GM21423 (cell line): ENCODE results near the gene LANCL2.

Source experiments
- ATAC-seq: cut with Tn5 transposase; IDR thresholded peaks from one replicate; pipeline ENCODE4 v1.9.1; 2021; ENCODE audit warnings: mild to moderate bottlenecking, moderate library complexity; ENCODE audit not compliant: unreplicated experiment

The LANCL2 gene

DNA sequence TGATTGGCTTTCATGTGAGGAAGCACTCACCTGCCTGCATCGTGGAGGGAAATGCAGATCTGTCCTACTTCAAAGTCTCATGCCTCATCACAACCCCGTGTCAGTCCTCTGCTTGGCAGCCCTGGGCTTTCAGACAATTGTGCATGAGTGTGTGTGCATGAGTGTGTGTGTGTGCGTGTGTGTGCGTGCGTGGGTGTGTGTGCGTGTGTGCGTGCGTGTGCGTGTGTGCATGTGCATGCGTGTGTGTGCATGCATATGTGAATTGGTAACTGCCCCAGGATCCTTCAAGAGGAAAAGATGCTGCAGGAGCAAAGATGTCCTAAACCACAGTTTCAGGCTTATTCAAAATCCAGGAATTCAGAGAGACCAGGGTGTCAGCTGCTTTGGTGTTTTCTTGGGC is 71.3 kb downstream of the LANCL2 start:
- no peak for ATAC-seq

- ATAC-seq: no peak
Measured at GRCh38 chr7:55437375-55437774, 72.2 kb downstream of the LANCL2 start.

- ATAC-seq: no peak
Measured at GRCh38 chr7:55438085-55438756, 73.1 kb downstream of the LANCL2 start.

GRCh38 chr7:55438757-55439525 is 73.8 kb downstream of the LANCL2 start:
- no peak for ATAC-seq

GRCh38 chr7:55439627-55440026 is 74.5 kb downstream of the LANCL2 start:
- ATAC-seq: no peak

DNA sequence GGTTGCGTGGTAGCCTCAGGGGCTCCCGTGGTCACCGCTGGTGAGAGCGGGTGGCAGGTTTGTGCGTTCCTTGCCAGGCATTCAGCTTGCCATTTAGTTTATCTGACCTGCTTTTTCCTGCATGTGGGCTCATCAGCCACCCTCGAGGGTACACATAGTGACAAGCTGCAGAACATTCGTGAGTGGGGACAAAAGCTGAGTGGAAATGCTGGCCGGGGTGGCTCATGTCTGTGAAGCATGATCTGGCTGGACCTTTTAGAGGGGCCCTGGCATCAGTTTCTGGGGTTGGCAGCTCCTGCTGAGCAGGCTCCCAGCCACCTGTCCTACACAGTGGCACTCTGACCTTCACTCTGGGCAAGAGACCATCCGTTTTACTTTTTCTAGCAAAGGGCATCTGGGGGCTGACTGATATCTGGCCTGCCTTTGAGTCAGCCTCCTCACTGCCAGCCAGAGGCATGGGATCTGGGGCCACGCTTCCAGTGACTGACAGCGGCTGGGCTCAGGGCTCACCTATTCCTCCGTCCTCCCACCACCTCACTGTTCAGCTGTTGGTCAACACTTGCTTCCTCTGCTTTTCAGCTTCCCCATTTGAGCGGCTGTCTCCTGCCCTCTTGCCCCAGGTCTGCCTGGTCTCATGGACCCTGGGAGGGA is 75.0 kb downstream of the LANCL2 start:
- ATAC-seq: no peak

GRCh38 chr7:55441002-55441401 is 75.9 kb downstream of the LANCL2 start:
- no peak for ATAC-seq

- ATAC-seq: no peak
Measured at GRCh38 chr7:55441774-55442522, 76.8 kb downstream of the LANCL2 start.

- no peak for ATAC-seq
Measured at GRCh38 chr7:55444786-55445185, 79.6 kb downstream of the LANCL2 start.

GRCh38 chr7:55448526-55448925 is 83.4 kb downstream of the LANCL2 start:
- ATAC-seq: no peak

DNA sequence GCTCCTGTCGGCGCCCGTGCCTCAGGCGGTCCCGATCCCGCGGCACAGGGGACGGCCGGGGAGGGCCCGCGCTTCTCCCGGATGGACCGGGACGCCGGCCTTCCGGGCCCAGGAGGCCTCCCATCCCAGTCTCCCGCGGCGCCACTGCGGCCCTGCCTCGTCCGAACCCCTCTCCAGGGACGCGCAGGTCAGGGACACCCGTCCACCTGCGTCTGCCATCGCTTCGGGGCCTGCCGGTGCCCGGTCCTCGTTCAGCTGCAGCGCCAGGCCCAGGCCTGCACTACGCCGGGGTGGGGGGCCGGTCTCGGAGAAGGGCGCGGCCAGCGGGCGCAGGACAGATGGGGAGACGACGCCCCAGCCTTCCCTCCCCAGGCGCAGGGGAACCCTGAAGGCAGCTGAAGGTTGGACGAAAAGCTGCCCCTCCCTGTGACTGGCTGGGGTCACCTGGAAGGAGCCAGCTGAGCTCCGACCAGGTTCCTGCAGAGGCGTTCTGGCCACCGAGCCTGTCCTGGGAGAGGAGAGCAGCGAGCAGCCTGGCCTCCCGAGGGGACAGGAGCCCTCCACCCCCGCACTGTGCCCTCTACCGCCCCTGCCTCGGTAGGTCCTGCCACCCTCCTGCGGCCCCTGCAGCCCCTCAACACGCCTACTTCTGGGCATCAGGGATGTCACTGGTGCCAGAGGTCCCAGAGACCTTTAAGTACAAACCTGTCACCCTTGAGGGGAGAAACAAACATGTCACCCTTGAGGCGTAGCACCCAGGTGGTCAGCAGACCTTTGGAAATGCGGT is 84.3 kb downstream of the LANCL2 start:
- ATAC-seq: no peak

- ATAC-seq: no peak
Measured at GRCh38 chr7:55449992-55450535, 84.9 kb downstream of the LANCL2 start.

DNA sequence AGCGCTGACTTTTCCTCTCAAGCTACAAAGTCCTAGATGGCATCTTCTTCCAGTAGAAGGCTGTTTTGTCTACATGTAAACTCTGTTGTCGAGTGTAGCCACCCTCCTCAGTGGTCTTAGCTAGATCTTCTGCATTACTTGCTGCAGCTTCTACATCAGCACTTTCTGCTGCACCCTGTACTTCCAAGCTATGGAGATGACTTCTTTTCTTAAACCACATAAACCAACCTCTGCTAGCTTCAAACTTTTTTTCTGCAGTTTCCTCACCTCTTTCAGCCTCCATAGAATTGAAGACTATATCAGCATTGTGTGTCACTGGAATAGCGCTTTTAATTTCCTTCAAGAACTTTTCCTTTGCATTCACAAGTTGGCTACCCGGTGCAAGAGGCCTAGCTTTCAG is 87.8 kb downstream of the LANCL2 start:
- no peak for ATAC-seq

- no peak for ATAC-seq
Measured at GRCh38 chr7:55457801-55458200, 92.7 kb downstream of the LANCL2 start.

- no peak for ATAC-seq
Measured at GRCh38 chr7:55458351-55458750, 93.2 kb downstream of the LANCL2 start.

DNA sequence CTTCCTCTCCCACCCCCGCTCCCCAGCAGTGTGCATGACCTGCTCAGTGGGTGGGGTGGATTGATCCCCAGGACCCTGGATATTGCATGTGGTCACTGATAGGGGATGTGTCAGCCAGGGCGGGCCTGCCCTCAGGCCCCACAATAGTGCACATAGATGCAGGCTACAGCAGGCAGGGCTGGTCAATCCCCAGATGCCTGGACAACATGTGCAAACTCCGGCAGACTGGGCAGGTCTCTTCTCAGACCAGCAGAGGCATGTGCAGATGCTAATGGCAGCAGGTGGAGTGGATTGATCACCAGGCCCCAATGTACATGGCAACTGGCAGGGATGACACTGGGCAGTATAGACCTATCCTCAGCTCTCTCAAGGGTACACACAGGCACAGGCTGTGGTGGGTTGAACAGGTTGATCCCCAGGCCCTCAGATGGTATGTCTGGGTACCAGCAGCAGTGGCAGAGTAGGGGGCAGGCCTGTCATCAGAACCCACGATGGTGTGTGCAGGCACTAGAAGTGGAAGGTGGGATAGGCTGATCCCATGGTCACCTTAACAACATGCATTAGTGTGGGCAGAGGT is 98.6 kb downstream of the LANCL2 start:
- ATAC-seq: no peak

- no peak for ATAC-seq
Measured at GRCh38 chr7:55464422-55464821, 99.3 kb downstream of the LANCL2 start.

GRCh38 chr7:55465691-55466090 is 100.6 kb downstream of the LANCL2 start:
- no peak for ATAC-seq

GRCh38 chr7:55467047-55467593 is 102.0 kb downstream of the LANCL2 start:
- no peak for ATAC-seq

DNA sequence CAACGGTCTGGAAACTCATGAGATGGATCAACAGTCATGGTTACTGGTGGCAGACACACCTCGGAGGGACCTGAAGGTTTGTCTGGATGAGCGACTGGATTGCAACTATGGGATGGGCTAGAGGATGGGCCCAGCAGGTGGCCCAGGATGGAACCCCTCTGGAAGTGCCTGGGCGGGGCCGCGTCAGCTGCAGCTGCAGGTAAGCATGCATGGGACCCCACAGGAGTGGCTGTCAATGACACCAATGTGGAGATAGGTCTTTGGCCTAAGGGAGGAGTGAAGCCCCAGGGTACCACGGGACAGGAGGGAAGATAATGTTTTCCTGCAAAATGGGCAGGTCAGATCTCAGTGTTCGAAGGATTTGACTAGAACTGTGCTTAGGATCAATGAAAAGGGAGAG is 103.4 kb downstream of the LANCL2 start:
- ATAC-seq: no peak
